DMS153 treated with DMSO at 0.1 percent for 48 hours (cell line): ENCODE data around the gene SIRT3.
A peak's percentile ranks its signal among the peaks of the same experiment; 100 is the strongest.

Experiments used
- DNase-seq: peaks from one replicate; lab custom pipeline; 2025; ENCODE audit not compliant: unreplicated experiment; lab: John Stamatoyannopoulos, UW

SIRT3 gene

DNA sequence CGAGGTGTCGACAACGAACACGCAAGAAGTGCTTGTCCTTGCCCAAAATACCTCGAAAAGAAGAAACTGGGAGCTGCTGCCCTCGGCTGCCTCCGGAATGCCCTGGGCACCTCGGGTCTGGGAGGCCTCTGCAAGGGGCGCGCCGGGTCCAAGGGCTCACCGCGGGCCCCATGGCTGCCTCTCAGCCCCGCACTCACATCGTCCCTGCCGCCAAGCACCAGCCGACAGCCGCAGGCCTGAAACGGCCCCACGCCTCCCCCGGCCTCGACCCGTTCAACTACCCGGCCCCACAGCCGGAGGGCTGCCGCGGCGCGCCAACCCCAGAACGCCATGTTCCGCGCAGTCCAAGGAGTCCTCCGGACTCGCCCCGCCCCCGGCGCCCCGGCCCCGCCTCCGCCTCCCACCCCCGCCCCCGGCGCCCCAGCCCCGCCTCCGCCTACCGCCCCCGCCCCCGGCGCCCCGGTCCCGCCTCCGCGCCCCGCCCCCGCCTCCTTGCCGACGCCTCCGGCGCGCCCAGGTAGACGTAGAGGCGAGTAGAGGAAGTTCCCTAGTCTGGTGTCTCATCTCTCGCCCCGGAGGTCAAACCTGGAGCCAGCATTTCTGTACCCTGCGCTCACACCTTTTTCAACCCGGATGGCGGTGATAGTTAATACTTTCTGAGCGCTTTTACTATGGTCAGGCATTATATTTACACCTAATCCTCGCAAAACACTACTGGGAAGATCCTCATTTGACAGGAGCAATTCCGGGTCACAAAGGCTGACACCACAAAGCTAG lies at the start of gene SIRT3:
SIRT3 (minus strand) TSS at position 346 of the 777 bp plus-strand sequence; CDS start at position 332, 14 bp downstream.
- DNase-seq = peak; percentile 56

DNA sequence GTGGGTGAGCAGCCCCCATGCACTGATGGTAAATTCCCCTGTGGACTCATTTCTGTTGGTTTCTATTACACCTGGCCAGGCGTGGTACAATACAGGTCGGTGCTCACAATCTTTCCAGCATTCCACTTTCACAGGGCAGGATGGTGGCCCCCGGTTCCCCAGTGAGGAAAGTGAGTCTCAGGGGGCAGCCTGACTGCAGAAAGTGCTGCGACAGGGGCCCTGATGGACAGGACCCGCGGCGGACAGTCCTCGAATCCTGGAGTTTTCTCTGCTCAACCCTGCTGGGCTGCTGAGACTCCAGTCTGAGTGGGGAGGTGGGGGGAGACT lies 49.7 kb upstream of the SIRT3 start:
- no peak for DNase-seq

DNA sequence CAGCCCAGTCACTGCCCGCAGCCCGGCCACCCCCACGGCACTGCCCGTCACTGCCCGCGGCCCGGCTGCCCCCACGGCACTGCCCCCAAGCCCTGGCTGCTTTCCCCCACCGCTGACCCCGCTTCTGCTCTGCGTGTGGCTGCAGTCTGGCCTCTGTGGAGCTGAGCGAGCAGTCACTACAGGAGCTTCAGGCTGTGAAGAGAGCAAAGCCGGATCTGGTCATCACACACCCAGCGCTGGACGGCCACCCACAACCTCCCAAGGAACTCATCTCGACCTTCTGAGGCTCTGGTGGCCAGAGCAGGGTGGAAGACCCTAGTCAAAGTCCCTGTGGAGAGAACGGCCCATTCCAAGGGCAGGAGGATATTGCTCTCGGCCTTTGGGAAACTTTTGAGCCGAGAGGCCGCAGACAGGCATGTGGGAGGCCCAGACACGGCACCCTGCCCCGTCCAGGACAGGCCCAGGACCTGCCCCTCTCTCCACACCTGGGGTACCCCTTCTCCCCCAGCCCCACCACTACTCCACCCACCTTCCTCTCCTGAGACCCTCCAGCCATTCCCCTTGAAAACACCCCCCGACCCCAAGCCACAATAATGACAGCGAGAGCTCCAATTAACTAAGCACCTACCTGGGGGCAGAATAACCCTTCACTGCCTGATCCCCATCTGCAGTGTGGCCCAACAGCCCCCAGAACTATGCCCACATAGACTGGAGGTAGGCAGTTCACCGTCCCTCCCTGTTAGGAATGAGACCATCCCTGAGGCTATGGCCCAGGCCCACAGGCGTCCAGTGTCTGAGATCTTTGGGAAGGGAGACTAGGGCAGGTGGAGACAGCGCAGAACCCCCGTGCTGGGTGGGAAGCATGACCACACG lies 49.1 kb upstream of the SIRT3 start:
- DNase-seq = no peak

DNA sequence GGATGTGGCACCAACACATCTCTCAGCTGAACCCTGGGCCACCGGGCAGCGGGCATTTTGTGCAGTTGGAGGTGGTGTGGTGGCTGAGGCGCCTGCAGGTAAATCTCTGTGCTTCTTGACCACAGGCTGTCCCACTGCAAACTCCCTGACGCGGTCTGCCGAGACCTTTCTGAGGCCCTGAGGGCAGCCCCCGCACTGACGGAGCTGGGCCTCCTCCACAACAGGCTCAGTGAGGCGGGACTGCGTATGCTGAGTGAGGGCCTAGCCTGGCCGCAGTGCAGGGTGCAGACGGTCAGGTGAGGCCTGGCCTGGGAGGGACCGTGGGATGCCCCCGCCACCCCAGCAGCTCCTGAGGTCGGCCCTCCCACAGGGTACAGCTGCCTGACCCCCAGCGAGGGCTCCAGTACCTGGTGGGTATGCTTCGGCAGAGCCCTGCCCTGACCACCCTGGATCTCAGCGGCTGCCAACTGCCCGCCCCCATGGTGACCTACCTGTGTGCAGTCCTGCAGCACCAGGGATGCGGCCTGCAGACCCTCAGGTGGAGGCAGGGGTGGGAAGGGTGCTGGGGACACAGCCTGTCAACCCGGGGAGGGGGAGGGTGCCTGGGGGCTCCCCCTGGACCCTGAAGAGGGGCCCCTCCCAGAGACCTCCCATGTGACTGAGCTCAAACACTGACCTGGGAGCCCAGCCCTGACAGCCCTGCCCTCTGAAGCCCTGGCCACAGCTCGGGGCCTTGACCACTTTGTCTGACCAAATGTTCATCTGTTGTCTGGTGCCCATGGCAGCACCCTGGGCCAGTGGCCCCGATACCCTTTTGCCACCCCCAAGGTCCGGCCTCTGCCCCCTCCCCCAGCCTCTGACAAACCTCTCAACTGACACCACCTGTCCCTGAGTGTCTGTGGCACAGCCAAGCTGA lies 48.2 kb upstream of the SIRT3 start:
- no peak for DNase-seq

DNA sequence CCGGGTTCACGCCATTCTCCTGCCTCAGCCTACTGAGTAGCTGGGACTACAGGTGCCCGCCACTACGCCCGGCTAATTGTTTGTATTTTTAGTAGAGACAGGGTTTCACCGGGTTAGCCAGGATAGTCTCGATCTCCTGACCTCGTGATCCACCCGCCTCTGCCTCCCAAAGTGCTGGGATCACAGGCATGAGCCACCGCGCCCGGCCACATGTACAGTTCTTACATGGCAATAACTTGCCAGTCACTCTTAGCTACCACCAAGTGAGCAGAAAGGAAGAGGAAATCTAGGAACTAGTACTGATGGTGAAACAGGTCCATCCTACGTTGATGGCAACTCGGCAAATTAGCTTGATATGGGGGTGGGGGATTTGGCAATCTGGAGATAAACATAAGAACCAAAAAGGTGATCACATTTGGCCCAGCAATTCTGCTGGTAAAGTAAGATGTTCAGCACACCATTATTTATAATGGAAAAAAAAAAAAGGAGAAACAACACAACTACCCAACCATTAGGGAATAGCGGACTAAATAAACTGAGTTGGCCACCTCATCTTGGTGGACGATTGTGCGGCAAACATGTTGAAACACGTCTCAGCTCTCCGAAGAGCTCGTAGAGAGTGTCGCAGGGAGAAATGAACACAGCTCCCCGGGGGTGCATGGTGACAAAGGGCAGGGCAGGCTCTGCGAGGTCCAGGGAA lies 47.4 kb upstream of the SIRT3 start:
- no peak for DNase-seq

DNA sequence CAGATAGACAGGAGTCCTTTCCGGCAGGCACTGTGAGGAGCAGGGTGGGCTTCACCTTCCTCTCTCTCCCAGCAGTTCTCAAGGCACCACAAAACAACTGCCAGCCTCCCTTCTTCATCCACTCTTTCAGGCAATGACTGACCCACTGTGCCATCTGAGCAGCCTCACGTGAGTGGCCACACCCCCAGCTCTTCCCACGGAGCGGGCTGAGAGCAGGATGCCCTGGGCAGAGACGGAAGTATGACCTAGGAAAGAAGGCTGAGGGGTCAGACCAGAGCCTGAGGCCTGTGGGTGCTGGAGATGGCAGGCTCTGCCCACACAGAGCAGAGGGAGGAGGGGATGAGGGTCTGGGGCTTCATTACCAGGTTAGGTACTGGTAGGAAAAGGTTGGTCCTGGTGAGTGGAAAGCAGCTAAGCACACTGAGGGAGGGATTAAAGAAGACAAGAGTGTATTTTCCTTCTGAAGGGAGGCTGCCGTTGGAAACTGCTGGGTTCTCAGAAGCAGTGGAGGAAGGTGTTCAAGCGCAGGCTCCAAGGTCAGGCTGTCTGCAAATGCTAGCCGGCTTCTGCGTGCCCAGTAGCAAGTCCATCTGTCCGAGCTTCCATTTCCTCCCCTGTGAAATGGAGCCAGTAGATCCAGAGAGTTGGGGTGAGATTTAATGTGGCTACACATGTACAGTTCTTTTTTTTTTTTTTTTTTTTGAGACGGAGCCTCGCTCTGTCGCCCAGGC lies 46.7 kb upstream of the SIRT3 start:
- no peak for DNase-seq

DNA sequence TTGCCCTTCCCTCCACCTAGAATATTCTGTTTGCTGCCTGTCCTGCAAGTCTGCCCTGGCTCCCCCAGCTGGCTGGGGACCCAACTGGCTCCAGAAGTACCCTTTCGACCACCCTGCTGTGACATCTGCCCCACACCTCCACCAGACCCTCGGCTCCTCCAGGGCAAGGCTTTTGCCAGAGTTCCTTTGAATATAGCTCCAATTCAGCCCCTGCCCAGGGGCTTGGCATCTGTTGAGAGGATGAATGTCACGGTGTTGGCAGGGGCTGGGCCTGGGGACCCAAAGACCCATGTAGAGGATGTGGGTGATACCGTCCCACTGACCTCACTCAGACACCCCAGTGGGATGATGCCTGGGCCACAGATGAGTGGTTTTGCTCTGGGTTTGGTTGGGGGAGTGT lies 46.0 kb upstream of the SIRT3 start:
- DNase-seq = no peak

DNA sequence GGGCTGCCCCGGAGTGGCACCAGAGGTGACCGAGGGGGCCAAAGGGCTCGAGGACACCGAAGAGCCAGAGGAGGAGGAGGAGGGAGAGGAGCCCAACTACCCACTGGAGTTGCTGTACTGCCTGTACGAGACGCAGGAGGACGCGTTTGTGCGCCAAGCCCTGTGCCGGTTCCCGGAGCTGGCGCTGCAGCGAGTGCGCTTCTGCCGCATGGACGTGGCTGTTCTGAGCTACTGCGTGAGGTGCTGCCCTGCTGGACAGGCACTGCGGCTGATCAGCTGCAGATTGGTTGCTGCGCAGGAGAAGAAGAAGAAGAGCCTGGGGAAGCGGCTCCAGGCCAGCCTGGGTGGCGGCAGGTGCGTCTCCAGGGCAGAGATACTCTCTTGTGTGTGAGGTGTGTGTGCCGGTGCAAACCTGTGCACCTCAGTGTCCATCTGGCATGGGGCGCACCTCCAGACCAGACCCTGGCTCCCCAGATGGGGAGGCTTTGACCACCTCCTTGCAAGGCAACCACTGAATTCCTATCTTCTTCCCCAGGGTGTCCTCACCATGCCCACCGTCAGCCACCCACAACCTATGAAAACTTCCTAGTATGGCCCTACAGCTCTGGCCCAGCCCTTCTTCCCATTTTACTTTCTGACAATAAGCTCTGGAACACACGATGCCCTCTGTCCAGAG lies 45.5 kb upstream of the SIRT3 start:
- DNase-seq = no peak

DNA sequence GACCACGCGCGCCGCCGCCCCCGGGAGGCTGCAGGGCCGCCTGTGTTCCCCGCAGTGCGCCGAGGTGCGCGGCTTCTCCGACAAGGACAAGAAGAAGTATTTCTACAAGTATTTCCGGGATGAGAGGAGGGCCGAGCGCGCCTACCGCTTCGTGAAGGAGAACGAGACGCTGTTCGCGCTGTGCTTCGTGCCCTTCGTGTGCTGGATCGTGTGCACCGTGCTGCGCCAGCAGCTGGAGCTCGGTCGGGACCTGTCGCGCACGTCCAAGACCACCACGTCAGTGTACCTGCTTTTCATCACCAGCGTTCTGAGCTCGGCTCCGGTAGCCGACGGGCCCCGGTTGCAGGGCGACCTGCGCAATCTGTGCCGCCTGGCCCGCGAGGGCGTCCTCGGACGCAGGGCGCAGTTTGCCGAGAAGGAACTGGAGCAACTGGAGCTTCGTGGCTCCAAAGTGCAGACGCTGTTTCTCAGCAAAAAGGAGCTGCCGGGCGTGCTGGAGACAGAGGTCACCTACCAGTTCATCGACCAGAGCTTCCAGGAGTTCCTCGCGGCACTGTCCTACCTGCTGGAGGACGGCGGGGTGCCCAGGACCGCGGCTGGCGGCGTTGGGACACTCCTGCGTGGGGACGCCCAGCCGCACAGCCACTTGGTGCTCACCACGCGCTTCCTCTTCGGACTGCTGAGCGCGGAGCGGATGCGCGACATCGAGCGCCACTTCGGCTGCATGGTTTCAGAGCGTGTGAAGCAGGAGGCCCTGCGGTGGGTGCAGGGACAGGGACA lies 44.8 kb upstream of the SIRT3 start:
- DNase-seq = no peak

DNA sequence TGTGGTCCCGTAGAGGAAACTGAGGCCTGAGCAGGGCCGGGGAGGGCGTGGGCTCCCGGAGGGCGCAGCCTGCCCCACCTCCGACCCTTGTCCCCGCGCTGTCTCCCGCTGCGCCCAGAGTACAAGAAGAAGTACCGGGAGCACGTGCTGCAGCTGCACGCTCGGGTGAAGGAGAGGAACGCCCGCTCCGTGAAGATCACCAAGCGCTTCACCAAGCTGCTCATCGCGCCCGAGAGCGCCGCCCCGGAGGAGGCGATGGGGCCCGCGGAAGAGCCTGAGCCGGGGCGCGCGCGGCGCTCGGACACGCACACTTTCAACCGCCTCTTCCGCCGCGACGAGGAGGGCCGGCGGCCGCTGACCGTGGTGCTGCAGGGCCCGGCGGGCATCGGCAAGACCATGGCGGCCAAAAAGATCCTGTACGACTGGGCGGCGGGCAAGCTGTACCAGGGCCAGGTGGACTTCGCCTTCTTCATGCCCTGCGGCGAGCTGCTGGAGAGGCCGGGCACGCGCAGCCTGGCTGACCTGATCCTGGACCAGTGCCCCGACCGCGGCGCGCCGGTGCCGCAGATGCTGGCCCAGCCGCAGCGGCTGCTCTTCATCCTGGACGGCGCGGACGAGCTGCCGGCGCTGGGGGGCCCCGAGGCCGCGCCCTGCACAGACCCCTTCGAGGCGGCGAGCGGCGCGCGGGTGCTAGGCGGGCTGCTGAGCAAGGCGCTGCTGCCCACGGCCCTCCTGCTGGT lies 44.0 kb upstream of the SIRT3 start:
- no peak for DNase-seq

DNA sequence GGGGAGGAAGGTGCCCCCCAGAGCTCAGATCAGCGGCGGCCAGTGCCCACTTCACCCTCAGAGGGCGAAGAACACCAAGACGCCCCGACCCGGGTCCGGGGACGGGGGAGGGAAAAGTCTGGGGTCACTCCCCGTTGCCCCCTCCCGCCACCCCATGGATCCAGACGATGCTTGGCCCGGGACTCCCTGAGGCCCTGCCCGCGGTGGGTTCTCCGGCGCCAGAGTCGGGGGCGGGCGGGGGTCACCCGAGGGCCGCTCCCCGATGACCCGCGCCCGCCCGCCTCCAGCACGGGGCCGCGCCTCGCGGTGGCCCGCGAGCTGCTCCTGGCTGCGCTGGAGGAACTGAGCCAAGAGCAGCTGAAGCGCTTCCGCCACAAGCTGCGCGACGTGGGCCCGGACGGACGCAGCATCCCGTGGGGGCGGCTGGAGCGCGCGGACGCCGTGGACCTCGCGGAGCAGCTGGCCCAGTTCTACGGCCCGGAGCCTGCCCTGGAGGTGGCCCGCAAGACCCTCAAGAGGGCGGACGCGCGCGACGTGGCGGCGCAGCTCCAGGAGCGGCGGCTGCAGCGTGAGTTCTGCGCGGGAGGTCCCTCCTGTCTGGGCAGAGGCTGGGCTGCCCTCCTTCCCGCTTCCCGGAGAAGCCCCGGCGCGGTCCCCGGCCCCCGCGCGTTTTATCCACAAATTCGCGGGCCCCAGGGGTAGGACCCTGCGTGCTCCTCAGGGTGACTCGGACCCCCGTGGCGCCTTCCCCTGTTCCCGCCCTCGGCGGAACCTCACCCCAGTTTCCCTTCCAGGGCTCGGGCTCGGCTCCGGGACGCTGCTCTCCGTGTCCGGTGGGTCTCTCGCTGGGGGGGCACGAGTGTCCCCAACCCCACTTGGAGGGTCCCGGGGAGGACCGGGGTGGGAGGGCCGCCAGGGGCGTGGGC lies 43.2 kb upstream of the SIRT3 start:
- DNase-seq = no peak

DNA sequence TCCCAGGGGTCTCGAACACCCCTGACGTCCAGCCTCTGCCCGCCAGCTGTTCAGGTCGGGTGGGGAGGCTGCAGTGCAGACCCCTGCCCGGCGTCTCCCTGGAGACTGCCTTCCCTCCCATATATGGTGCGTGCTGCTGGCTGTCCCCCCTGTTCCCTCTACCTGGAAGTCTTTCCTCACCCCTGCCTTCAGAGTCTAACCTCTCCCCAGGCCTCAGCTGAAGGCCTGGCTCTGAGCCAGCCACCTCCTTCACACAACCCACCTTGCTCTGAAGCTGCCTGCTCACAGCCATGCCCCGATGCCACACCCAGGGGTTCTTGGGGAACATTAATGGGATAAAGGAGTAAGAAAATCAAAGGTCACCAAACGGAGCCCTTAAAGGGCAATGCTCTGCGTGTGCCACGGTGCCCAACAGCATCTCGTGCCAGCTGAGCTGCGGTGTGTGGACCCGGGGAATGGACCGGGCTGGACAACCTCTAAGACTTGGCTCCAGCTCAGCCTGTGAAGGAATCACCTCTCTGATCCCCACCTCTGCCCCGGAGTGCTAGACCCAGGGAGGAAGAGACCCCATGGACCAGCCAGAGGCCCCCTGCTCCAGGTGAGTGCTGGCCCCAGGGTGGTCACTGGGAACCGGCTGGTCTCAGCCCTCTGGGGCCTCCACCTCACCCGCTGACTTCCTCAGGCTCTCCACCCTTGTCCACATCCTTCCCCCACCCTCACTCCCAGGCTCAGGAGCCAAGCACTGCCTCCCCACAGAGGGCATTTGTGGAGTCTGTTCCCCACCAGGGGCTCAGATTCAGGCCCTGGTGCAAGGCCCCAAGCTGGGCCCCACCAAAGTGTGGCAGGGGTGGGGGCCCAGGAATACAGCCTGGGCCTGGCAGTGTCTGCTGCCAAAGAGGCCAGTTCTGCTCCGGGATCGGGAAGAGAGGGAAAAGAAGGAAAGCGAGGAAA lies 42.1 kb upstream of the SIRT3 start, which contains the start of gene NLRP6:
NLRP6 (plus strand) TSS at position 407 of the 951 bp plus-strand sequence; CDS start at position 570, 163 bp downstream.
- no peak for DNase-seq

DNA sequence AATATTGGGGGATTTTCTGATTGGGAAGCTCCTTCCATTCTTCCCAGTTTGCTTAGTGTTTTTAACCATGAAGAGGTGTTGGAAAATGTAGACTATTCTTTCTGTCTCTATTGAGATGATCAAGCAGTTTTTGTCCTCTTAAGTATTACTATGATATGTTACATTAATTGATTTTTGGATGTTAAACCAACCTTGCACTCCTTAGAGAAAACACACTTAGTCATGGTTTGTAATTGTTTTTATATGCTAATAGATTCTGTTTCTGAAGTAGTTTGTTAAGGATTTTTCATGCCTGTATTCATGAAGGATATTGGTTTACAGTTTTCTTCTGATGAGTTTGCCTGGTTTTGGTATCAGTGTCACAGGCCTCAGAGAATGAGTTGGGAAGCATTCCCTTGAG lies 40.1 kb upstream of the SIRT3 start:
- no peak for DNase-seq

DNA sequence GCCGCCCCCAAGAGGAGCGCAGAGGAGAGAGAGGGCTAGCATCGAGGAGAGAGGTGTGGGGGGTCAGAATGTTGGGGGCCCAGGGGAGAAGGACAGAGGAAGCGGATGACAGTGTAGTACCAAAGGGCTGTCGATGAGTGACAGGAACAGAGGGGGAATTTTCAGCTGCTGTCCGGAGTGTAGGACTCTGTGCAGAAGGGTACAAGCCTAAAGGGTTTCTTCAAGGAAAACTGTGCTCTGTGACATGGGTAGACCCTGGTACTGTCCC lies 36.7 kb upstream of the SIRT3 start:
- no peak for DNase-seq

DNA sequence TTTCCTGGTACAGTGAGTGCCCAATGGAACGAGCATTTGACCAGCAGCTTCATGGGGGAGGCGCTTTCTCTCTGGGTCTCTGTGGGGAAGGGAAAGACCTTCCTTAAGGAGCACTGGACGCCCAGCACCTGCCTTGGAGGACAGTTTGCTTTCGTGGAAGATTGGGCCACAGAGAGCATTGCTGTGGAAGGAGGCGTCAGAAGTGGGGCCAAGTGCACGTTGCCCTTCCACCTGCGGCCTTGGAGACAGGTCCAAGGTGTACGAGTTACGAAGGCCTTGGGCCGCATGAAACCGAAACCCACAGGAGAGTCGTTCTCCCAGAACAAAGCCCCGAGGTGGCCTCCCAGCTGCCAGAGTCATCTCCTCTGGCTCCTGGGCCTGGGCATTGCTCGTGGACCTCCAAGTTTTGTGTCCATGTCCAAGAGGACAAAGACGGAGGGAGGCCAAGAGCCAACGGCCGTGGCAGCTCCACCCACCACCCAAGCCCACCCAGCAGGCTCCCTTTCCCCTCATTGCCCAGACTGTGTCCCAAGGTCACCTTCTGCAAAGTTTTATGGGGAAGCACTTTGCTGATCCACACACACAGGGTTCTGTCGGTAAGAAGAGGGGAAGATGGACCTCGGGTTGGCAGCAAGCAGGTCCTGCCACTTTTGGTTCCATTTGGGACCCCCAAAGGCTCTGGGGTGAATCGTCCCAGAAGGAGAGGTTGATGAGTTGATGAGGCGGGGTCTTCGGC lies 36.2 kb upstream of the SIRT3 start:
- DNase-seq = no peak
